DND-41 (cell line): ENCODE data around the gene RAB35.
A peak's percentile ranks its signal among the peaks of the same experiment; 100 is the strongest.

Source experiments
- ATAC-seq: fragments of 200-7000 bp; cut with Tn5 transposase; 3 replicates; pipeline ENCODE4 v1.9.1; 2021; ENCODE audit warnings: low read depth; ENCODE audit not compliant: insufficient read depth
- DNase-seq: peaks from one replicate; pipeline ENCODE4 v3.0.0-alpha.2; 2020
- H2AFZ ChIP-seq: 2 replicates; pipeline ENCODE4 v1.6.0; 2012; ENCODE audit warnings: low read depth, low read length
- H3K27ac ChIP-seq: 2 replicates; pipeline ENCODE4 v1.5.1; 2012; ENCODE audit warnings: low read length, inconsistent platforms
- H3K27me3 ChIP-seq: fragments of 200-600 bp; sonication (generic); 2 replicates; pipeline ENCODE4 v1.6.0; 2012; ENCODE audit warnings: low read length, mild to moderate bottlenecking, inconsistent platforms; ENCODE audit not compliant: insufficient read depth, poor library complexity
- H3K36me3 ChIP-seq: 2 replicates; pipeline ENCODE4 v1.5.1; 2012; ENCODE audit warnings: low read length, inconsistent platforms; ENCODE audit not compliant: insufficient read depth
- H3K4me1 ChIP-seq: 2 replicates; pipeline ENCODE4 v1.5.1; 2012; ENCODE audit warnings: mild to moderate bottlenecking, low read length; ENCODE audit not compliant: insufficient read depth
- H3K4me2 ChIP-seq: 2 replicates; pipeline ENCODE4 v1.6.0; 2012; ENCODE audit warnings: mild to moderate bottlenecking, moderate library complexity, low read length, inconsistent platforms; ENCODE audit not compliant: insufficient read depth
- H3K4me3 ChIP-seq, 2 experiments: fragments of 200-600 bp in 1 of 2; shearing (Covaris generic) in 1 of 2; 2 replicates each; pipeline ENCODE4 v1.5.1; 2012 to 2016; ENCODE audit warnings: inconsistent platforms in 2 of 2, low read length in 2 of 2, mild to moderate bottlenecking in 2 of 2, low read depth in 1 of 2, moderate library complexity in 1 of 2
- H3K79me2 ChIP-seq: 2 replicates; pipeline ENCODE4 v1.6.0; 2012; ENCODE audit warnings: low read length, inconsistent platforms; ENCODE audit not compliant: insufficient read depth
- H3K9ac ChIP-seq: 2 replicates; pipeline ENCODE4 v1.6.0; 2012; ENCODE audit warnings: low read depth, mild to moderate bottlenecking, inconsistent platforms, low read length, moderate library complexity
- H3K9me3 ChIP-seq: 2 replicates; pipeline ENCODE4 v1.5.1; 2012; ENCODE audit warnings: low read length, moderate library complexity, mild to moderate bottlenecking, inconsistent platforms; ENCODE audit not compliant: insufficient read depth, severe bottlenecking
- H4K20me1 ChIP-seq: 2 replicates; pipeline ENCODE4 v1.6.0; 2012; ENCODE audit warnings: low read length; ENCODE audit not compliant: insufficient read depth
- CTCF ChIP-seq: IDR thresholded peaks from 2 replicates; pipeline ENCODE4 v1.5.1; 2012; ENCODE audit warnings: borderline replicate concordance, low read length, moderate library complexity, mild to moderate bottlenecking; ENCODE audit not compliant: poor library complexity, severe bottlenecking; ENCODE audit errors: extremely low read depth
- EZH2 ChIP-seq: IDR thresholded peaks from 3 replicates; pipeline ENCODE4 v1.6.1; 2012; ENCODE audit warnings: borderline replicate concordance, low read depth, mild to moderate bottlenecking, moderate library complexity, low read length, inconsistent platforms; ENCODE audit not compliant: severe bottlenecking

The RAB35 gene

GRCh38 chr12:120116441-120116791 is at the start of gene RAB35:
Gene RAB35, minus strand, starts transcription at chr12:120116753. Its CDS starts 103 bp downstream, at chr12:120116650.
- H3K9ac ChIP-seq: peak within 1 kb of the TSS; percentile 83
- ATAC-seq (no peak), DNase-seq (no peak)
- H3K27me3 ChIP-seq: no peaks in the 10 kb centered on the region
- peaks cover 30% of the 10 kb centered on the region for H3K36me3 ChIP-seq
- H3K4me3 ChIP-seq: peak within 1 kb of the TSS; percentile 73 to 97
- H4K20me1 ChIP-seq: peaks cover 53% of the 10 kb centered on the region
- peak within 1 kb of the TSS; percentile 87 for H2AFZ ChIP-seq
- no peaks in the 10 kb centered on the region for H3K9me3 ChIP-seq
- TF ChIP-seq EZH2 (no peak), CTCF (no peak)
- peaks cover 44% of the 10 kb centered on the region for H3K4me1 ChIP-seq
- H3K4me2 ChIP-seq: peak within 1 kb of the TSS; percentile 99
- H3K79me2 ChIP-seq: peaks cover 69% of the 10 kb centered on the region
- H3K27ac ChIP-seq: peak within 1 kb of the TSS; percentile 87

DNA sequence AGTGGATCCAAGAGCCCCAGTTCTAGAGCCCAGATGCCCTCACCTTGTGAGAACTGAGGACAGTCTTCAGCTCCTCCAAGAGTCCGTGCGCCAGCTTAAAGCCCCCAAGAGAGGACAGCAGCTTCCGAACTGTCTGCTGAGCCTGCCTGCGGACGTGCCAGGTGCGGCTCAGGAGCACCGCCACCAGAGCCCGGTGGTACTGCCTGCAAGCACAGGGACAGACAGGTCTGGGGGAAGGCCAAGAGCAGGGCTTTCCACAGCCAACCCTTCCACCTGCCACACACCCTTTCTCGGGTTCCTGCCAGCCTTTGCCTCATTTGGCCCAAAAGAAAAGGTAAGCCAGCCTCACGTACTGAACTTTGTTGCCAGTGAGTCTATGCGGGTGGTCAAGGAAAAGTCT is 47.7 kb upstream of the RAB35 start:
- peaks cover 6% of the 10 kb centered on the region; the same call in 1 of the 2 replicates for H4K20me1 ChIP-seq
- H2AFZ ChIP-seq: no peak overlapping the region
- no peaks in the 10 kb centered on the region for H3K4me1 ChIP-seq
- H3K9ac ChIP-seq: no peak overlapping the region
- no peaks in the 10 kb centered on the region for H3K27me3 ChIP-seq
- DNase-seq (no peak), ATAC-seq (no peak)
- H3K36me3 ChIP-seq: peaks cover 87% of the 10 kb centered on the region
- no peak for TF ChIP-seq CTCF
- no peak for TF ChIP-seq EZH2
- H3K9me3 ChIP-seq: no peaks in the 10 kb centered on the region
- no peak overlapping the region for H3K4me2 ChIP-seq
- H3K79me2 ChIP-seq: no peaks in the 10 kb centered on the region
- H3K4me3 ChIP-seq: no peak overlapping the region
- no peak overlapping the region for H3K27ac ChIP-seq

DNA sequence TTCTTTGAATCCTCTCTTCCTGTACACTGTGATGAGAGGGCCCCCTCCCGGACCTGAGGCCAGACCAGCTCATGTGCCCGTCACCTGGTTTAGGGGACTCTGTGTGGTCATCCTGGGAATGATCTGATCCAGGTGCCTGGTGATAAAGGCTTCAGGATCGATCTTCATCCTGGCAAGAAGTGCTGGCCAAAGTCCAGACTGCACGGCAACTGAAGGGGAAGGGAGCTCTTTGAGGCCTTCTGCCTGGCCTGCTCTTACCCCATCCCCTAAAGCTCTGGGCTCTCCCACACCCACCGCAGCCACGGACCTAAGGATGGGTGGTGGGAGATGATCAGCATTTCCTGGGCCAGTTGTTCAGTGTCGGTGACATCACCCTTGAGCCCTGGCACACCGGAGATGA is 46.2 kb upstream of the RAB35 start:
- no peak overlapping the region for H3K9ac ChIP-seq
- DNase-seq (no peak), ATAC-seq (no peak)
- H3K27ac ChIP-seq: no peak overlapping the region
- H2AFZ ChIP-seq: no peak overlapping the region
- no peaks in the 10 kb centered on the region for H3K9me3 ChIP-seq
- TF ChIP-seq EZH2 (no peak), CTCF (no peak)
- no peaks in the 10 kb centered on the region for H3K79me2 ChIP-seq
- no peaks in the 10 kb centered on the region for H3K4me1 ChIP-seq
- H3K36me3 ChIP-seq: peaks cover 89% of the 10 kb centered on the region
- no peaks in the 10 kb centered on the region for H3K27me3 ChIP-seq
- H4K20me1 ChIP-seq: peaks cover 6% of the 10 kb centered on the region; the same call in 1 of the 2 replicates
- no peak overlapping the region for H3K4me2 ChIP-seq
- H3K4me3 ChIP-seq: no peak overlapping the region

DNA sequence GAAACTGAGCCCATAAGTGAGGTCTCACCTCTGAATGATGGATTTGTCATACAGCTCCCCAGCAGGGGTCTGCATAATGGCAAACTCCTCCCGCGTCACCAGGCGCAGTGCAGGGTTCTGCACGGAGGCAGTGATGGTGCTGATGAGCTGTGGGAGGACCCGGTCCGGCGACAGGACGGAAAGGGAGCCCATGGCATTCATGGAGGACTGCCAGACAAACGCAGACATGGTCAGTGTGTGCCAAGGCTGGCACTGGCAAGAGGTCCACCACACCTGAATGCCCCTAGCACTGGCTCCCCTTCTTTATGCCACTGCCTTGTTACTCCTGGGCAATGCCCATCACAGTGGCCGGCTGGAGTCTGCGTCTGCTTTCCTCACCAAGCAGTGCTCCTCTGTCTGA is 45.3 kb upstream of the RAB35 start:
- Histone ChIP-seq H4K20me1 (peaks cover 6% of the 10 kb centered on the region; the same call in 1 of the 2 replicates), H3K36me3 (peaks cover 90% of the 10 kb centered on the region), H3K9ac (no peak overlapping the region), H3K9me3 (no peaks in the 10 kb centered on the region), H2AFZ (no peak overlapping the region), H3K4me3 (no peak overlapping the region), H3K27ac (no peak overlapping the region), H3K79me2 (no peaks in the 10 kb centered on the region), H3K4me1 (no peaks in the 10 kb centered on the region), H3K4me2 (no peak overlapping the region), H3K27me3 (no peaks in the 10 kb centered on the region)
- DNase-seq (no peak), ATAC-seq (no peak)
- TF ChIP-seq CTCF (no peak), EZH2 (no peak)
